ENCODE results near the gene ALKBH2. TPM values are rescaled to one million over a fixed set of nuclear protein-coding genes. Genes with fewer than 3 reads are reported as not detected.

Gene ALKBH2
- 10 to 100 TPM; 10.5 to 23.3 TPM for total RNA-seq
- polyA plus RNA-seq (2013, experiment 1 of 2): 31.7 TPM
- 23.8 TPM for polyA plus RNA-seq (2013, experiment 2 of 2)
- long read RNA-seq, experiment 1, partial matches to known transcripts: 5 of 12 reads
- long read RNA-seq, experiment 1, other reads (novel, unspliced or antisense): 3 of 12 reads
- long read RNA-seq, experiment 2, transcript ALKBH2-202 (4 exons, 1,159 nt): major isoform, 5 of 15 reads
- long read RNA-seq, experiment 2, partial matches to known transcripts: 1 of 15 reads
- long read RNA-seq, experiment 2, other reads (novel, unspliced or antisense): 7 of 15 reads
- long read RNA-seq, experiment 3, transcript ALKBH2-202 (4 exons, 1,159 nt): major isoform, 13 of 29 reads
- long read RNA-seq, experiment 3, partial matches to known transcripts: 7 of 29 reads
- long read RNA-seq, experiment 3, other reads (novel, unspliced or antisense): 6 of 29 reads
- long read RNA-seq, experiment 4, transcript ALKBH2-201 (4 exons, 1,030 nt): minor isoform, 10 of 83 reads
- long read RNA-seq, experiment 4, transcript ALKBH2-202 (4 exons, 1,159 nt): major isoform, 28 of 83 reads
- long read RNA-seq, experiment 4, partial matches to known transcripts: 17 of 83 reads
- long read RNA-seq, experiment 4, other reads (novel, unspliced or antisense): 23 of 83 reads

- peak within 1 kb of the TSS; percentile 47 for H3K4me3 Mint-ChIP-seq
- peaks cover 13% of the 10 kb centered on the region for H3K27me3 Mint-ChIP-seq (ENCODE audit: insufficient read depth)
- Histone ChIP-seq H3K27me3 (ENCODE audit: control insufficient read depth, insufficient read depth, low read length, poor library complexity, severe bottlenecking) (no peaks in the 10 kb centered on the region), H3K9ac (ENCODE audit: extremely low read depth, low read length, poor library complexity, severe bottlenecking) (no peak within 1 kb of the TSS), H3K36me3 (ENCODE audit: control insufficient read depth, insufficient read depth, low read length) (no peaks in the 10 kb centered on the region), H3K27ac (ENCODE audit: low read depth, low read length) (no peak within 1 kb of the TSS), H3K4me3 (ENCODE audit: low read length) (peak within 1 kb of the TSS; percentile 78), H3K4me1 (ENCODE audit: control insufficient read depth, insufficient read depth, low read length) (no peaks in the 10 kb centered on the region), H3K9me3 (ENCODE audit: control insufficient read depth, low read length) (no peaks in the 10 kb centered on the region)
- H3K36me3 Mint-ChIP-seq (ENCODE audit: low read depth): peaks cover 24% of the 10 kb centered on the region
- peaks cover 5% of the 10 kb centered on the region for H3K9me3 Mint-ChIP-seq
- H3K27ac Mint-ChIP-seq: peak within 1 kb of the TSS; percentile 90
- H3K4me1 Mint-ChIP-seq: no peaks in the 10 kb centered on the region
- 23 to 24% methylated on average over 26 to 45 of the region's 45 CpGs for WGBS, 2 experiments (ENCODE audit: insufficient coverage in 1 of 2, insufficient read length in 1 of 2)
- TF ChIP-seq, protein P1, sequence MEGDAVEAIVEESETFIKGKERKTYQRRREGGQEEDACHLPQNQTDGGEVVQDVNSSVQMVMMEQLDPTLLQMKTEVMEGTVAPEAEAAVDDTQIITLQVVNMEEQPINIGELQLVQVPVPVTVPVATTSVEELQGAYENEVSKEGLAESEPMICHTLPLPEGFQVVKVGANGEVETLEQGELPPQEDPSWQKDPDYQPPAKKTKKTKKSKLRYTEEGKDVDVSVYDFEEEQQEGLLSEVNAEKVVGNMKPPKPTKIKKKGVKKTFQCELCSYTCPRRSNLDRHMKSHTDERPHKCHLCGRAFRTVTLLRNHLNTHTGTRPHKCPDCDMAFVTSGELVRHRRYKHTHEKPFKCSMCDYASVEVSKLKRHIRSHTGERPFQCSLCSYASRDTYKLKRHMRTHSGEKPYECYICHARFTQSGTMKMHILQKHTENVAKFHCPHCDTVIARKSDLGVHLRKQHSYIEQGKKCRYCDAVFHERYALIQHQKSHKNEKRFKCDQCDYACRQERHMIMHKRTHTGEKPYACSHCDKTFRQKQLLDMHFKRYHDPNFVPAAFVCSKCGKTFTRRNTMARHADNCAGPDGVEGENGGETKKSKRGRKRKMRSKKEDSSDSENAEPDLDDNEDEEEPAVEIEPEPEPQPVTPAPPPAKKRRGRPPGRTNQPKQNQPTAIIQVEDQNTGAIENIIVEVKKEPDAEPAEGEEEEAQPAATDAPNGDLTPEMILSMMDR (conservative IDR thresholded peaks at IDR 0.05): peak; percentile 99
- peak; percentile 99 for DNase-seq
These were observed at the start of gene ALKBH2 for GRCh38 chr12:109093022-109093918. ALKBH2 (minus strand) TSS chr12:109093472; CDS start chr12:109092786, 686 bp downstream.

DNA sequence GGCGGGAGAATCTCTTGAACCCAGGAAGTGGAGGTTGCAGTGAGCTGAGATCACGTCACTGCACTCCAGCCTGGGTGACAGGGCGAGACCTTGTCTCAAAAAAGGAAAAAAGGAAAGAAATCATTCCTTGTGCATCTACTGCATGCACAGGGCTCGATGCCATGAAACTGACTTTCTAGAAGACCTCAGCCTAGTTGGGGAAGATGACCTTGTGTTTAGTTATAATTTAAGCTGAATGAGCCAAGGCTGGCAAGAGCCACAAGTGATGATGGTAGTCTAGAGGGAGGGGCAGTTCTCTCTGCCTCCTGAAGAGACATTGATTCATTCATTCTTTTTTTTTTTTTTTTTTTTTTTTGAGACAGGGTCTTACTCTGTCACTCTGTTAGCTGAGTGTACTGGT lies 47.3 kb upstream of the ALKBH2 start:
- Mint-ChIP-seq H3K36me3 (ENCODE audit: low read depth) (peaks cover under 1% of the 10 kb centered on the region), H3K4me3 (no peak overlapping the region), H3K27me3 (ENCODE audit: insufficient read depth) (peaks cover 15% of the 10 kb centered on the region), H3K9me3 (peaks cover 10% of the 10 kb centered on the region), H3K27ac (no peak overlapping the region), H3K4me1 (no peaks in the 10 kb centered on the region)
- TF ChIP-seq, protein P1 (conservative IDR thresholded peaks at IDR 0.05): no peak
- Histone ChIP-seq H3K4me3 (ENCODE audit: low read length) (no peak overlapping the region), H3K36me3 (ENCODE audit: control insufficient read depth, insufficient read depth, low read length) (no peaks in the 10 kb centered on the region), H3K9me3 (ENCODE audit: control insufficient read depth, low read length) (peaks cover 5% of the 10 kb centered on the region), H3K27ac (ENCODE audit: low read depth, low read length) (no peak overlapping the region), H3K4me1 (ENCODE audit: control insufficient read depth, insufficient read depth, low read length) (no peaks in the 10 kb centered on the region), H3K9ac (ENCODE audit: extremely low read depth, low read length, poor library complexity, severe bottlenecking) (no peak overlapping the region), H3K27me3 (ENCODE audit: control insufficient read depth, insufficient read depth, low read length, poor library complexity, severe bottlenecking) (no peaks in the 10 kb centered on the region)
- WGBS, 2 experiments (ENCODE audit: insufficient coverage in 1 of 2, insufficient read length in 1 of 2): 79 to 91% methylated on average over 4 of the region's 4 CpGs
- no peak for DNase-seq

DNA sequence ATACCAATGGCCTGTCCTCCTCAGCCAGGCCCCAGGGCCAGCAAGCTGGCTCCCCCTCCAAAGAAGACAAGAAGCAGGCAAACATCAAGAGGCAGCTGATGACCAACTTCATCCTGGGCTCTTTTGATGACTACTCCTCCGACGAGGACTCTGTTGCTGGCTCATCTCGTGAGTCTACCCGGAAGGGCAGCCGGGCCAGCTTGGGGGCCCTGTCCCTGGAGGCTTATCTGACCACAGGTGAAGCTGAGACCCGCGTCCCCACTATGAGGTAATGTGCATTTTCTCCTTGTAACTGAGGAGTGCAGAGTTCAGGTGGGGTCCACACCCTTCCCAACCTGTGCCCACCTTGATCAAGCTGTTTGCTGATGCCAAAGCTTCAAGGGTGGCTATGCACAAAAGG lies 46.5 kb upstream of the ALKBH2 start:
- 64 to 80% methylated on average over 4 to 7 of the region's 7 CpGs for WGBS, 2 experiments (ENCODE audit: insufficient coverage in 1 of 2, insufficient read length in 1 of 2)
- no peak overlapping the region for H3K27ac Mint-ChIP-seq
- H3K9me3 Mint-ChIP-seq: peaks cover 12% of the 10 kb centered on the region
- no peak overlapping the region for H3K4me3 Mint-ChIP-seq
- no peaks in the 10 kb centered on the region for H3K36me3 ChIP-seq (ENCODE audit: control insufficient read depth, insufficient read depth, low read length)
- no peak for DNase-seq
- peaks cover 15% of the 10 kb centered on the region for H3K27me3 Mint-ChIP-seq (ENCODE audit: insufficient read depth)
- peaks cover 2% of the 10 kb centered on the region for H3K36me3 Mint-ChIP-seq (ENCODE audit: low read depth)
- no peak overlapping the region for H3K27ac ChIP-seq (ENCODE audit: low read depth, low read length)
- TF ChIP-seq, protein P1 (conservative IDR thresholded peaks at IDR 0.05): no peak
- no peaks in the 10 kb centered on the region for H3K4me1 ChIP-seq (ENCODE audit: control insufficient read depth, insufficient read depth, low read length)
- H3K4me1 Mint-ChIP-seq: no peaks in the 10 kb centered on the region
- H3K27me3 ChIP-seq (ENCODE audit: control insufficient read depth, insufficient read depth, low read length, poor library complexity, severe bottlenecking): no peaks in the 10 kb centered on the region
- H3K9me3 ChIP-seq (ENCODE audit: control insufficient read depth, low read length): peaks cover 5% of the 10 kb centered on the region
- no peak overlapping the region for H3K4me3 ChIP-seq (ENCODE audit: low read length)
- no peak overlapping the region for H3K9ac ChIP-seq (ENCODE audit: extremely low read depth, low read length, poor library complexity, severe bottlenecking)

Measured in endodermal cell (in vitro differentiated cells).